Calu3 (cell line): ENCODE measurements around the gene RPTOR. TPM values are rescaled to one million over a fixed set of nuclear protein-coding genes. Genes with fewer than 3 reads are reported as not detected.

Source experiments
- BruUV-seq: library from RNA; stranded (reverse); fragments of 400-500 nt; replicated peaks from 2 replicates; lab custom pipeline; 2021; lab: Mats Ljungman, UMichigan
- CTCF ChIA-PET: fragments of 300-600 bp; sonication (Branson Sonifier 250); formaldehyde crosslinking; loops from one replicate; lab custom pipeline; 2022; ENCODE audit warnings: antibody characterized with exemption; lab: Charles Lee
- DNase-seq: peaks from one replicate; pipeline ENCODE4 v3.0.0; 2022
- H3K27ac Mint-ChIP-seq: one replicate; pipeline ENCODE4 v1.8.0; 2022; ENCODE audit warnings: mixed read lengths; ENCODE audit not compliant: unreplicated experiment
- H3K27me3 Mint-ChIP-seq: one replicate; pipeline ENCODE4 v1.8.0; 2022; ENCODE audit warnings: mixed read lengths; ENCODE audit not compliant: unreplicated experiment
- H3K36me3 Mint-ChIP-seq: one replicate; pipeline ENCODE4 v1.8.0; 2022; ENCODE audit warnings: mild to moderate bottlenecking, moderate library complexity, mixed read lengths; ENCODE audit not compliant: insufficient read depth, unreplicated experiment
- H3K4me1 Mint-ChIP-seq: one replicate; pipeline ENCODE4 v1.8.0; 2022; ENCODE audit warnings: mild to moderate bottlenecking, low read depth, mixed read lengths; ENCODE audit not compliant: unreplicated experiment
- H3K4me3 Mint-ChIP-seq: one replicate; pipeline ENCODE4 v1.8.0; 2022; ENCODE audit warnings: mild to moderate bottlenecking, low read depth, moderate library complexity, mixed read lengths; ENCODE audit not compliant: unreplicated experiment
- H3K9me3 Mint-ChIP-seq: one replicate; pipeline ENCODE4 v1.8.0; 2022; ENCODE audit warnings: low read depth, mixed read lengths; ENCODE audit not compliant: unreplicated experiment
- CTCF ChIP-seq: fragments of 200-600 bp; IDR thresholded peaks from one replicate; pipeline ENCODE4 v1.8.0; 2022; ENCODE audit warnings: antibody characterized with exemption; ENCODE audit not compliant: unreplicated experiment
- intact Hi-C: fragments of 100-400 bp; cut with micrococcal nuclease; formaldehyde crosslinking; loops from one replicate; pipeline ENCODE4 v1.10.0; 2022; ENCODE audit not compliant: unreplicated experiment
- total RNA-seq: library from RNA; stranded (reverse); gene quantifications from 2 replicates; pipeline ENCODE4 v1.2.3, GENCODE V29; 2022

The RPTOR gene
- total RNA-seq, 1 experiment from 2014 or later, result 41.8 TPM

- no peaks in the 10 kb centered on the region for H3K36me3 Mint-ChIP-seq
- H3K9me3 Mint-ChIP-seq, result no peaks in the 10 kb centered on the region
- intact Hi-C loops, result no loop called here
- H3K4me3 Mint-ChIP-seq, result no peak overlapping the region
- no peaks in the 10 kb centered on the region for H3K27me3 Mint-ChIP-seq
- CTCF ChIA-PET, result no interaction called here
- no TSS peak for BruUV-seq
- TF ChIP-seq CTCF, result no peak
- DNase-seq, result no peak
- no peaks in the 10 kb centered on the region for H3K4me1 Mint-ChIP-seq
- H3K27ac Mint-ChIP-seq, result no peak overlapping the region
Measured at GRCh38 chr17:80769516-80769915, 224.9 kb downstream of the RPTOR start.

- TF ChIP-seq CTCF, result no peak
- no peak overlapping the region for H3K27ac Mint-ChIP-seq
- BruUV-seq, result no TSS peak
- no peaks in the 10 kb centered on the region for H3K9me3 Mint-ChIP-seq
- no peaks in the 10 kb centered on the region for H3K4me1 Mint-ChIP-seq
- CTCF ChIA-PET, result interaction anchor here (1.3 kb wide), 1 partner anchor 12 kb away, joined by 3 read pairs; no protein-coding TSS in a partner anchor
- DNase-seq, result no peak
- intact Hi-C loops, result no loop called here
- no peak overlapping the region for H3K4me3 Mint-ChIP-seq
- H3K27me3 Mint-ChIP-seq, result no peaks in the 10 kb centered on the region
- no peaks in the 10 kb centered on the region for H3K36me3 Mint-ChIP-seq
Measured at GRCh38 chr17:80769936-80770625, 225.4 kb downstream of the RPTOR start.

GRCh38 chr17:80770881-80771611 is 226.4 kb downstream of the RPTOR start:
- no peaks in the 10 kb centered on the region for H3K9me3 Mint-ChIP-seq
- CTCF ChIA-PET, result interaction anchor here (1.3 kb wide), 1 partner anchor 13 kb away, joined by 3 read pairs; no protein-coding TSS in a partner anchor
- H3K27ac Mint-ChIP-seq, result no peak overlapping the region
- H3K4me3 Mint-ChIP-seq, result no peak overlapping the region
- H3K36me3 Mint-ChIP-seq, result no peaks in the 10 kb centered on the region
- DNase-seq, result no peak
- intact Hi-C loops, result no loop called here
- no peaks in the 10 kb centered on the region for H3K4me1 Mint-ChIP-seq
- TF ChIP-seq CTCF, result no peak
- no TSS peak for BruUV-seq
- H3K27me3 Mint-ChIP-seq, result no peaks in the 10 kb centered on the region

GRCh38 chr17:80771612-80772005 is 227.0 kb downstream of the RPTOR start:
- H3K9me3 Mint-ChIP-seq, result no peaks in the 10 kb centered on the region
- H3K27me3 Mint-ChIP-seq, result no peaks in the 10 kb centered on the region
- no peak for TF ChIP-seq CTCF
- CTCF ChIA-PET, result no interaction called here
- peaks cover 1% of the 10 kb centered on the region for H3K4me1 Mint-ChIP-seq
- H3K27ac Mint-ChIP-seq, result no peak overlapping the region
- no peak overlapping the region for H3K4me3 Mint-ChIP-seq
- no peak for DNase-seq
- BruUV-seq, result no TSS peak
- intact Hi-C loops, result no loop called here
- H3K36me3 Mint-ChIP-seq, result peaks cover 2% of the 10 kb centered on the region
